OCI-LY7 (cell line): ENCODE measurements around the gene PIK3IP1. TPM values are rescaled to one million over a fixed set of nuclear protein-coding genes. Genes with fewer than 3 reads are reported as not detected.

Experiments
- BruUV-seq: library from RNA; stranded (reverse); fragments of 400-500 nt; replicated peaks from 2 replicates; lab custom pipeline; 2021; lab: Mats Ljungman, UMichigan
- CTCF ChIA-PET: fragments of 300-600 bp; sonication (Branson Sonifier 250); formaldehyde crosslinking; loops from one replicate; lab custom pipeline; 2022; ENCODE audit warnings: antibody characterized with exemption; ENCODE audit not compliant: unreplicated experiment; lab: Charles Lee
- POLR2A ChIA-PET: fragments of 300-600 bp; sonication (Branson Sonifier 250); formaldehyde crosslinking; loops from one replicate; lab custom pipeline; 2022; ENCODE audit warnings: antibody characterized with exemption; lab: Charles Lee
- DNase-seq: peaks from one replicate; pipeline ENCODE4 v3.0.0-alpha.2; 2015; ENCODE audit warnings: low spot score
- H2AFZ ChIP-seq: fragments of 200-600 bp; sonication (generic), shearing (Covaris generic); 2 replicates; pipeline ENCODE4 v1.6.1; 2014; ENCODE audit warnings: mild to moderate bottlenecking, antibody characterized with exemption, low read length, moderate library complexity
- H3K27ac ChIP-seq: fragments of 200-600 bp; sonication (generic); 2 replicates; pipeline ENCODE4 v1.5.1; 2014; ENCODE audit warnings: mixed run types, low read depth, mild to moderate bottlenecking, moderate library complexity, low read length, inconsistent platforms; ENCODE audit not compliant: poor library complexity, severe bottlenecking
- H3K36me3 ChIP-seq: fragments of 200-600 bp; sonication (generic); 2 replicates; pipeline ENCODE4 v1.6.1; 2014; ENCODE audit warnings: mild to moderate bottlenecking, antibody characterized with exemption, low read length, moderate library complexity, mixed read lengths; ENCODE audit not compliant: insufficient read depth
- H3K4me1 ChIP-seq: fragments of 200-600 bp; sonication (generic); 2 replicates; pipeline ENCODE4 v1.5.1; 2014; ENCODE audit warnings: mild to moderate bottlenecking, low read length; ENCODE audit not compliant: insufficient read depth, poor library complexity, severe bottlenecking
- H3K4me2 ChIP-seq: fragments of 200-600 bp; sonication (generic); 2 replicates; pipeline ENCODE4 v1.6.1; 2014; ENCODE audit warnings: mild to moderate bottlenecking, low read length
- H3K4me3 ChIP-seq: fragments of 200-600 bp; sonication (generic); 2 replicates; pipeline ENCODE4 v1.5.1; 2014; ENCODE audit warnings: mild to moderate bottlenecking, low read depth, low read length; ENCODE audit not compliant: poor library complexity, severe bottlenecking
- H3K79me2 ChIP-seq: fragments of 200-600 bp; sonication (generic); 2 replicates; pipeline ENCODE4 v1.6.1; 2016; ENCODE audit warnings: low read depth, mild to moderate bottlenecking, low read length, moderate library complexity, mixed read lengths; ENCODE audit not compliant: insufficient read depth
- H3K9me2 ChIP-seq: fragments of 200-600 bp; sonication (generic); 2 replicates; pipeline ENCODE4 v1.6.1; 2016; ENCODE audit warnings: mild to moderate bottlenecking, low read length, mixed read lengths; ENCODE audit not compliant: insufficient read depth
- H3K9me3 ChIP-seq: fragments of 200-600 bp; sonication (generic); 2 replicates; pipeline ENCODE4 v1.6.1; 2014; ENCODE audit warnings: mild to moderate bottlenecking, mixed run types, low read length, mixed read lengths
- H4K20me1 ChIP-seq: fragments of 200-600 bp; sonication (generic); 2 replicates; pipeline ENCODE4 v1.6.1; 2014; ENCODE audit warnings: mild to moderate bottlenecking, antibody characterized with exemption, low read length, moderate library complexity, mixed read lengths; ENCODE audit not compliant: insufficient read depth
- EZH2phosphoT487 ChIP-seq: fragments of 200-600 bp; sonication (generic); IDR thresholded peaks from 2 replicates; pipeline ENCODE4 v1.6.1; 2018; ENCODE audit warnings: low read depth, borderline replicate concordance, mild to moderate bottlenecking, mixed run types, antibody characterized with exemption, low read length, moderate library complexity, mixed read lengths
- intact Hi-C: fragments of 100-400 bp; cut with micrococcal nuclease; formaldehyde crosslinking; loops from one replicate; pipeline ENCODE4 v1.10.0; 2022; ENCODE audit not compliant: unreplicated experiment
- total RNA-seq, 2 experiments: library from RNA; depleted of rRNA in 1 of 2; stranded (reverse); fragments of >200 nt in 1 of 2; shearing (Covaris generic) in 1 of 2; gene quantifications; 2 replicates each; pipeline ENCODE4 v1.2.3, GENCODE V29; 2014 to 2022
- TF ChIP-seq, protein P1 (sequence below): fragments of 200-600 bp; sonication (generic); conservative IDR thresholded peaks from 2 replicates; pipeline ENCODE4 v1.5.1; 2014; ENCODE audit warnings: mild to moderate bottlenecking, antibody characterized with exemption, low read length, moderate library complexity, mixed read lengths

Gene PIK3IP1
- total RNA-seq, 2 experiments from 2014 or later = 17.1 to 20.4 TPM

DNA sequence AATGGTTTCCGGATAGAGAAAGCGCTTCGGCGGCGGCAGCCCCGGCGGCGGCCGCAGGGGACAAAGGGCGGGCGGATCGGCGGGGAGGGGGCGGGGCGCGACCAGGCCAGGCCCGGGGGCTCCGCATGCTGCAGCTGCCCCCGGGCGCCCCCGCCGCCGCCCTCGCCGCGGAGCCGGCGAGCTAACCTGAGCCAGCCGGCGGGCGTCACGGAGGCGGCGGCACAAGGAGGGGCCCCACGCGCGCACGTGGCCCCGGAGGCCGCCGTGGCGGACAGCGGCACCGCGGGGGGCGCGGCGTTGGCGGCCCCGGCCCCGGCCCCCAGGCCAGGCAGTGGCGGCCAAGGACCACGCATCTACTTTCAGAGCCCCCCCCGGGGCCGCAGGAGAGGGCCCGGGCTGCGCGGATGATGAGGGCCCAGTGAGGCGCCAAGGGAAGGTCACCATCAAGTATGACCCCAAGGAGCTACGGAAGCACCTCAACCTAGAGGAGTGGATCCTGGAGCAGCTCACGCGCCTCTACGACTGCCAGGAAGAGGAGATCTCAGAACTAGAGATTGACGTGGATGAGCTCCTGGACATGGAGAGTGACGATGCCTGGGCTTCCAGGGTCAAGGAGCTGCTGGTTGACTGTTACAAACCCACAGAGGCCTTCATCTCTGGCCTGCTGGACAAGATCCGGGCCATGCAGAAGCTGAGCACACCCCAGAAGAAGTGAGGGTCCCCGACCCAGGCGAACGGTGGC is 15.7 kb downstream of the PIK3IP1 start:
- POLR2A ChIA-PET = interaction anchor here (0.6 kb wide), 1 partner anchor 226 kb away, joined by 3 read pairs; no protein-coding TSS in a partner anchor
- Histone ChIP-seq H3K4me1 (no peaks in the 10 kb centered on the region), H3K79me2 (no peaks in the 10 kb centered on the region), H3K9me3 (no peaks in the 10 kb centered on the region), H3K4me2 (no peak overlapping the region), H3K4me3 (no peak overlapping the region), H2AFZ (no peak overlapping the region), H3K9me2 (no peaks in the 10 kb centered on the region), H3K36me3 (peaks cover 62% of the 10 kb centered on the region), H3K27ac (no peak overlapping the region), H4K20me1 (no peaks in the 10 kb centered on the region)
- intact Hi-C loops = no loop called here
- CTCF ChIA-PET = no interaction called here
- no peak for DNase-seq
- TF ChIP-seq, protein P1, sequence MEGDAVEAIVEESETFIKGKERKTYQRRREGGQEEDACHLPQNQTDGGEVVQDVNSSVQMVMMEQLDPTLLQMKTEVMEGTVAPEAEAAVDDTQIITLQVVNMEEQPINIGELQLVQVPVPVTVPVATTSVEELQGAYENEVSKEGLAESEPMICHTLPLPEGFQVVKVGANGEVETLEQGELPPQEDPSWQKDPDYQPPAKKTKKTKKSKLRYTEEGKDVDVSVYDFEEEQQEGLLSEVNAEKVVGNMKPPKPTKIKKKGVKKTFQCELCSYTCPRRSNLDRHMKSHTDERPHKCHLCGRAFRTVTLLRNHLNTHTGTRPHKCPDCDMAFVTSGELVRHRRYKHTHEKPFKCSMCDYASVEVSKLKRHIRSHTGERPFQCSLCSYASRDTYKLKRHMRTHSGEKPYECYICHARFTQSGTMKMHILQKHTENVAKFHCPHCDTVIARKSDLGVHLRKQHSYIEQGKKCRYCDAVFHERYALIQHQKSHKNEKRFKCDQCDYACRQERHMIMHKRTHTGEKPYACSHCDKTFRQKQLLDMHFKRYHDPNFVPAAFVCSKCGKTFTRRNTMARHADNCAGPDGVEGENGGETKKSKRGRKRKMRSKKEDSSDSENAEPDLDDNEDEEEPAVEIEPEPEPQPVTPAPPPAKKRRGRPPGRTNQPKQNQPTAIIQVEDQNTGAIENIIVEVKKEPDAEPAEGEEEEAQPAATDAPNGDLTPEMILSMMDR = no peak
- no peak for TF ChIP-seq EZH2phosphoT487
- no TSS peak for BruUV-seq

DNA sequence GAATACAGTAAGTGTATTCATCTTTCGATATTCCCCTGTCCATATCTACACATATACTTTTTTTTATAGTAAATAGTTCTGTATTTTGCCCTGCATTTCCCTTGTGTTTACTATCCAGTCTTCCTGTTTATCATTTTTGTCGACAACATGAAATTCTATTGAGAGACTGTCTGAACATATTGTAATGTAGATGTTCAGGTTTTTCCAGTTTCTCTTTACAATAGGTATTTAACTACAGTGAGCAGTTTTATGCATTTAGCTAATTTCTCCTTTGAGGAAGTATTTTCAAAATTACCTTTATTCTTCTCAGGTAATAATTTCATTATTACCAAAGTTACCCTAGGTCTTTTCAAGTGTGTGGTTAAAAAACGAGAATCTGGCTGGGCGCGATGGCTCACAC is 16.7 kb downstream of the PIK3IP1 start:
- Histone ChIP-seq H3K9me2 (no peaks in the 10 kb centered on the region), H2AFZ (no peak overlapping the region), H3K4me3 (no peak overlapping the region), H3K36me3 (peaks cover 53% of the 10 kb centered on the region), H4K20me1 (no peaks in the 10 kb centered on the region), H3K9me3 (no peaks in the 10 kb centered on the region), H3K27ac (no peak overlapping the region), H3K79me2 (no peaks in the 10 kb centered on the region), H3K4me1 (no peaks in the 10 kb centered on the region), H3K4me2 (no peak overlapping the region)
- POLR2A ChIA-PET = interaction anchor here (1.2 kb wide), 1 partner anchor 28 kb away, joined by 3 read pairs; no protein-coding TSS in a partner anchor
- BruUV-seq = no TSS peak
- intact Hi-C loops = no loop called here
- TF ChIP-seq, protein P1 = no peak
- no peak for TF ChIP-seq EZH2phosphoT487
- DNase-seq = no peak
- CTCF ChIA-PET = no interaction called here

DNA sequence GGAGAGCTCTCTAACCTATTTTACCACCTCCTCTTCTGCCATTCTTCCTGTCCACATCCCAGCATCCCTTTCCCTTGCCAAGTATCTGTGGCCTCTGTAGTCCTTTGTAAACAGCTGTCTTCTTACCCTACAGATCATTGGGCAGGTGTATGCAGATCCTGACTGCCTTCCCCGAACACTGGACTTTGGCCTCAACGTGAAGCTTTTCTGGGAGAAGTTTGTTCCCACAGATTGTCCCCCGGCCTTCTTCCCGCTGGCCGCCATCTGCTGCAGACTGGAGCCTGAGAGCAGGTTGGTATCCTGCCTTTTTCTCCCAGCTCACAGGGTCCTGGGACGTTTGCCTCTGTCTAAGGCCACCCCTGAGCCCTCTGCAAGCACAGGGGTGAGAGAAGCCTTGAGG is 17.3 kb downstream of the PIK3IP1 start:
- Histone ChIP-seq H3K9me2 (no peaks in the 10 kb centered on the region), H3K79me2 (no peaks in the 10 kb centered on the region), H3K27ac (no peak overlapping the region), H3K4me2 (no peak overlapping the region), H3K4me3 (no peak overlapping the region), H3K4me1 (no peaks in the 10 kb centered on the region), H3K36me3 (peaks cover 47% of the 10 kb centered on the region), H4K20me1 (no peaks in the 10 kb centered on the region), H2AFZ (no peak overlapping the region), H3K9me3 (no peaks in the 10 kb centered on the region)
- no peak for DNase-seq
- TF ChIP-seq, protein P1 = no peak
- TF ChIP-seq EZH2phosphoT487 = no peak
- no TSS peak for BruUV-seq
- intact Hi-C loops = no loop called here
- ChIA-PET CTCF (interaction anchor here (0.7 kb wide), 1 partner anchor 62 kb away, joined by 5 read pairs; no protein-coding TSS in a partner anchor), POLR2A (interaction anchor here (1.0 to 1.3 kb wide), 3 partner anchors 15 to 63 kb away, joined by 3 read pairs; partner anchors contain the start of gene LIMK2)
